MCF 10A (cell line): ENCODE data around the gene GET4. TPM values are rescaled to one million over a fixed set of nuclear protein-coding genes. Genes with fewer than 3 reads are reported as not detected.
A peak's percentile ranks its signal among the peaks of the same experiment; 100 is the strongest.

Experiments
- BruUV-seq: library from RNA; stranded (reverse); fragments of 400-500 nt; replicated peaks from 2 replicates; lab custom pipeline; 2021; lab: Mats Ljungman, UMichigan
- CTCF ChIA-PET: fragments of 300-600 bp; sonication (Branson Sonifier 250); formaldehyde crosslinking; extraction: SDS; loops from one replicate; lab custom pipeline; 2021; ENCODE audit warnings: antibody characterized with exemption, inconsistent platforms; lab: Yijun Ruan, JAX
- POLR2A ChIA-PET: fragments of 300-600, 350-650 bp; sonication (Branson Sonifier 250); formaldehyde crosslinking; extraction: SDS; loops from one replicate; lab custom pipeline; 2020; ENCODE audit warnings: antibody characterized with exemption, inconsistent platforms; lab: Yijun Ruan, JAX
- DNase-seq: peaks from one replicate; pipeline ENCODE4 v3.0.0-alpha.2; 2018; ENCODE audit not compliant: unreplicated experiment
- H3K27ac Mint-ChIP-seq: one replicate; pipeline ENCODE4 v1.8.0; 2022; ENCODE audit warnings: mild to moderate bottlenecking, low read depth, mixed read lengths; ENCODE audit not compliant: unreplicated experiment
- H3K27me3 Mint-ChIP-seq: one replicate; pipeline ENCODE4 v1.8.0; 2022; ENCODE audit warnings: mixed read lengths; ENCODE audit not compliant: insufficient read depth, unreplicated experiment
- H3K36me3 Mint-ChIP-seq: one replicate; pipeline ENCODE4 v1.8.0; 2022; ENCODE audit warnings: mild to moderate bottlenecking, moderate library complexity, mixed read lengths; ENCODE audit not compliant: insufficient read depth, unreplicated experiment
- H3K4me1 Mint-ChIP-seq: one replicate; pipeline ENCODE4 v1.8.0; 2022; ENCODE audit warnings: mixed read lengths; ENCODE audit not compliant: insufficient read depth, unreplicated experiment
- H3K4me3 Mint-ChIP-seq: one replicate; pipeline ENCODE4 v1.8.0; 2022; ENCODE audit warnings: mild to moderate bottlenecking, moderate library complexity, mixed read lengths; ENCODE audit not compliant: unreplicated experiment
- H3K9me3 Mint-ChIP-seq: one replicate; pipeline ENCODE4 v1.8.0; 2022; ENCODE audit warnings: mixed read lengths; ENCODE audit not compliant: unreplicated experiment
- CTCF ChIP-seq: fragments of 200-600 bp; IDR thresholded peaks from one replicate; pipeline ENCODE4 v1.8.0; 2022; ENCODE audit warnings: antibody characterized with exemption, mild to moderate bottlenecking; ENCODE audit not compliant: unreplicated experiment
- intact Hi-C: fragments of 100-400 bp; cut with micrococcal nuclease; formaldehyde crosslinking; loops from 2 replicates; pipeline ENCODE4 v1.14.1; 2022
- total RNA-seq: library from RNA; stranded (reverse); gene quantifications from 2 replicates; pipeline ENCODE4 v1.2.3, GENCODE V29; 2022

Gene GET4
- total RNA-seq, 1 experiment from 2014 or later = 32.6 TPM

DNA sequence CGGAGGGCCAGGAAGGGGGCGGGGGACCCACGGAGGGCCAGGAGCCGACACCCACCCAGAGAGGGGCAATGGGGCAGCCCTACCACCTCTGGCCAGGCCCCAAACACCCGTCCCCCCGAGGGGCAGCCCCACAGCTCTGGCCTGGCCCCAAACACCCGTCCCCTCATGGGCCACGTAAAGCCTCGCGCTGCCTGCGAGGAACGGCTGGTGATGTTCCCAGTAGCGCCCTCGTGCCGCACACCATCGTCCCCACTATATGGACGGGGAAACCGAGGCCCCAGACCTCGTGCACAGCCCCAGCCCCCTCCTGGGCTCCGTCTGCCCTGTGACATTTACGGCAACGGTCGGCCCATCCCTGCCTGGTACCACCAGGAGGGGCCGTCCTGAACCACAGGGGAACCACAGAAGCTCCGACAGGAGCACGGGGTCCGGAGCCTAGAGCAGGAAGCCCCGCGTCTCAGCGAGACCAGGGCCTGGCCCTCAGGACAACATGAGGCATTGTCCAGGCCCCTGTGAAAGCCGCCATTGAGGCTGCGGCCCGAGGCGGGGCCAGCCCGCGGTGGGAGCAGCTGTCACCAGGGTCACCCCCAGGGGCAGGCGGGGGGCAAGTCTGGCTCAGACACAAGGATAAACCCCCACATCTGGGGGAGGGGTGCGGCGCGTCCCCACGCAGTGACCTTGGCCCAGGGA lies 35.6 kb downstream of the GET4 start:
- no TSS peak for BruUV-seq
- DNase-seq = no peak
- intact Hi-C loops = no loop called here
- ChIA-PET POLR2A (interaction anchor here (0.7 kb wide), 1 partner anchor 41 kb away, joined by 3 read pairs; no protein-coding TSS in a partner anchor), CTCF (interaction anchor here (0.8 to 1.9 kb wide), 3 partner anchors 19 to 154 kb away, joined by 3 to 5 read pairs (median 3); no protein-coding TSS in a partner anchor)
- Mint-ChIP-seq H3K9me3 (no peaks in the 10 kb centered on the region), H3K27me3 (no peaks in the 10 kb centered on the region), H3K27ac (no peak overlapping the region), H3K4me3 (no peak overlapping the region), H3K36me3 (no peaks in the 10 kb centered on the region), H3K4me1 (peaks cover 7% of the 10 kb centered on the region)
- no peak for TF ChIP-seq CTCF

- Mint-ChIP-seq H3K4me3 (no peak overlapping the region), H3K4me1 (peaks cover 7% of the 10 kb centered on the region), H3K9me3 (no peaks in the 10 kb centered on the region), H3K27ac (no peak overlapping the region), H3K27me3 (no peaks in the 10 kb centered on the region), H3K36me3 (no peaks in the 10 kb centered on the region)
- POLR2A ChIA-PET = interaction anchor here (0.6 to 1.5 kb wide), 3 partner anchors 9 to 60 kb away, joined by 3 to 5 read pairs (median 3); no protein-coding TSS in a partner anchor
- no TSS peak for BruUV-seq
- DNase-seq = peak; percentile 64
- CTCF ChIA-PET = interaction anchor here (0.6 to 2.0 kb wide), 10 partner anchors 7 to 317 kb away, joined by 3 to 6 read pairs (median 3); partner anchors contain the start of gene GPR146
- TF ChIP-seq CTCF = no peak
- intact Hi-C loops = no loop called here
Observed at GRCh38 chr7:913736-914520, 37.6 kb downstream of the GET4 start.

- H3K4me1 Mint-ChIP-seq = peaks cover 7% of the 10 kb centered on the region
- intact Hi-C loops = no loop called here
Observed at GRCh38 chr7:914521-915194, 38.3 kb downstream of the GET4 start.

More at GRCh38 chr7:914521-915194, 38.3 kb downstream of the GET4 start:
- no peaks in the 10 kb centered on the region for H3K36me3 Mint-ChIP-seq
- H3K27me3 Mint-ChIP-seq = no peaks in the 10 kb centered on the region
- H3K9me3 Mint-ChIP-seq = no peaks in the 10 kb centered on the region
- no peak for DNase-seq
- POLR2A ChIA-PET = interaction anchor here (0.9 kb wide), 1 partner anchor 31 kb away, joined by 3 read pairs; no protein-coding TSS in a partner anchor
- no peak overlapping the region for H3K4me3 Mint-ChIP-seq
- no peak overlapping the region for H3K27ac Mint-ChIP-seq
- no peak for TF ChIP-seq CTCF
- CTCF ChIA-PET = interaction anchor here (0.6 to 2.0 kb wide), 5 partner anchors 14 to 592 kb away, joined by 3 to 6 read pairs (median 3); no protein-coding TSS in a partner anchor
- BruUV-seq = no TSS peak
